Measurements from ENCODE around the gene ZNF697. TPM values are rescaled to one million over a fixed set of nuclear protein-coding genes. Genes with fewer than 3 reads are reported as not detected.
A peak's percentile ranks its signal among the peaks of the same experiment; 100 is the strongest.
"Not testable (repeated sequence)": the region's sequence is repeated elsewhere in the genome, so short reads cannot be mapped to it uniquely, and the experiment has no call there.

Gene ZNF697
- total RNA-seq, 6 experiments from 2014 or later: 7.5 to 8.5 (median 8.1) TPM

DNA sequence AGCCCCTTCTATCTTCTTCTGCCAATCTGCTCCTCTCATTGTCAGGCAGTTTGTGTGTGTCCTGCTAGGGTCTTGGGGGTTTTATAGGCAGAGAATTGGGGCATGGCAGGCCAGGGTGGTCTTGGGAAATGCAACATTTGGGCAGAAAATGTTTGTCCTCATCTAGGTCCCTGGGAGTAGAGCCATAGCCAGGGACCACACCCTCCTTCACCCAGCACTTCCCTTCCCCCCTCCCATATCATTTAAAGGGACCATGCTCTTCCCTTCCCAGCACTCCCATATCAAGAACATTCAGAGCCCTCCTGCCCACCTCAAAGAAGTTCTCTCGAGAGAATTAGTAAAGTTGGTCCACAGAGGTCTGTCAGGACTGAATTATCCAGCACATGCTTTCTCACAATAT, 41.7 kb downstream of the ZNF697 start:
- no peaks in the 10 kb centered on the region for H3K36me3 Mint-ChIP-seq (ENCODE audit: low read depth)
- H3K4me1 Mint-ChIP-seq (ENCODE audit: low read depth): peaks cover 22% of the 10 kb centered on the region

DNA sequence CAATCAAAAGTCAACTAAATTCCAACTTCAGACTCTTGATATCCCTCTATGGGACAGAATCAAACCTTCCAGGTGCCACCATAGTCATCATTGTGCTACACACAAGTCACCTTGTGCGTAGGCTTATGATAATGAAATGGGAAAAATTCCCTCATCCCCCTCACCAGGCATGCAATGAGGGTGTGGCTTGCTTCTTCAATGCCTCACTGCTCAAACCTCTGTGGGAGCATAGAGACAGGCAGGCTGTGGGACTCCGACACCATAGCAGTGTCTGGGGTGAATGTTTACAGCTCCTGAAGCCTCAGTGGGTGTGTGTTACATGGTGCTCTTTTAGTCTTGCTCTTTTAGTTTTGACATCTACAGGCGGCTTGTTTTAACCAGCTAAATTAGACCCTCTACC, 42.4 kb downstream of the ZNF697 start:
- Mint-ChIP-seq H3K4me3 (no peak overlapping the region), H3K36me3 (ENCODE audit: low read depth) (no peaks in the 10 kb centered on the region), H3K27ac (no peak overlapping the region), H3K9me3 (no peaks in the 10 kb centered on the region), H3K27me3 (ENCODE audit: insufficient read depth) (no peaks in the 10 kb centered on the region; the same call in 1 of the 2 replicates), H3K4me1 (ENCODE audit: low read depth) (peaks cover 22% of the 10 kb centered on the region)
- TF ChIP-seq, protein P1, sequence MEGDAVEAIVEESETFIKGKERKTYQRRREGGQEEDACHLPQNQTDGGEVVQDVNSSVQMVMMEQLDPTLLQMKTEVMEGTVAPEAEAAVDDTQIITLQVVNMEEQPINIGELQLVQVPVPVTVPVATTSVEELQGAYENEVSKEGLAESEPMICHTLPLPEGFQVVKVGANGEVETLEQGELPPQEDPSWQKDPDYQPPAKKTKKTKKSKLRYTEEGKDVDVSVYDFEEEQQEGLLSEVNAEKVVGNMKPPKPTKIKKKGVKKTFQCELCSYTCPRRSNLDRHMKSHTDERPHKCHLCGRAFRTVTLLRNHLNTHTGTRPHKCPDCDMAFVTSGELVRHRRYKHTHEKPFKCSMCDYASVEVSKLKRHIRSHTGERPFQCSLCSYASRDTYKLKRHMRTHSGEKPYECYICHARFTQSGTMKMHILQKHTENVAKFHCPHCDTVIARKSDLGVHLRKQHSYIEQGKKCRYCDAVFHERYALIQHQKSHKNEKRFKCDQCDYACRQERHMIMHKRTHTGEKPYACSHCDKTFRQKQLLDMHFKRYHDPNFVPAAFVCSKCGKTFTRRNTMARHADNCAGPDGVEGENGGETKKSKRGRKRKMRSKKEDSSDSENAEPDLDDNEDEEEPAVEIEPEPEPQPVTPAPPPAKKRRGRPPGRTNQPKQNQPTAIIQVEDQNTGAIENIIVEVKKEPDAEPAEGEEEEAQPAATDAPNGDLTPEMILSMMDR (IDR thresholded peaks at IDR 0.05): no peak
- DNase-seq: no peak

More for the DNA sequence above, 41.7 kb downstream of the ZNF697 start:
- H3K9me3 Mint-ChIP-seq: no peaks in the 10 kb centered on the region
- DNase-seq: no peak
- no peak overlapping the region for H3K27ac Mint-ChIP-seq
- H3K4me3 Mint-ChIP-seq: no peak overlapping the region
- TF ChIP-seq, protein P1 (IDR thresholded peaks at IDR 0.05): no peak
- no peaks in the 10 kb centered on the region; the same call in 1 of the 2 replicates for H3K27me3 Mint-ChIP-seq (ENCODE audit: insufficient read depth)

DNA sequence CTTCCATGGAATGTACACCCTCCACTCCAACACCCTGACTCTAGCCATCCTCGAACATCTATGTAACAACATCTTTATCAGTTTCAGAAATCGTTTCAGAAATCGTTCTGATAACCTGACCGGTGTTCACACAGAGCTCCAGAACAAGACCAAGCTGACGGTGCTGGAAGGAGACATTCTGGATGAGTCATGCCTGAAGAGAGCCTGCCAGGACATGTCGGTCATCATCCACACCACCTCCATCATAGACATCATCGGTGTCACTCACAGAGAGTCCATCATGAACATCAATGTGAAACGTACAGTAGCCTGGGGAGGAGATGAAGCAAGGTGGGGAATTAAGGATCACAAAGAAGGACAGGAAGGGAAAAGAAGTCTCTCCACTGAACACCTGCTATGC, 43.0 kb downstream of the ZNF697 start:
- H3K36me3 Mint-ChIP-seq (ENCODE audit: low read depth); DNase-seq; H3K9me3 Mint-ChIP-seq; H3K27me3 Mint-ChIP-seq (ENCODE audit: insufficient read depth); H3K4me3 Mint-ChIP-seq; H3K27ac Mint-ChIP-seq: not testable (repeated sequence)
- H3K4me1 Mint-ChIP-seq (ENCODE audit: low read depth): peaks cover 22% of the 10 kb centered on the region

DNA sequence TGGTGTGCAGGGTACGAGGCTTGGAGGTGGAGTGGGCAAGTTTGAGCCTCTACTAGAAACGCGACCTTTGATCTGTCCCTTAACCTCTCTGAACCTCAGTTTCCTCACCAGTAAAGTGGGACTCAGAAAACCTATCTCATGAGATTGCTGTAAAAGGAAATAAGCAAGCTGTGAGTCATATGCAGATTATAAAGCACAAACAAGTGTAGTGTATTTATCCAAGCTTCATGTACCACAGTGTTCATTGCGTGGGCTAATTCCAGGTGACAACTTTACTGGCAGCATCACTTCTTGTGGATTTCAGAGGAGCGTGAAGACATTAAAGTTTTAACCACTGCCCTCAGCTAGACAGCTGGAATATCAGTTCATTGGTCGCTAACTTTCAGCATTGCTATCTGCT, 44.4 kb downstream of the ZNF697 start:
- Mint-ChIP-seq H3K27ac (no peak overlapping the region), H3K27me3 (ENCODE audit: insufficient read depth) (no peaks in the 10 kb centered on the region; the same call in 1 of the 2 replicates), H3K36me3 (ENCODE audit: low read depth) (no peaks in the 10 kb centered on the region), H3K9me3 (no peaks in the 10 kb centered on the region), H3K4me3 (no peak overlapping the region), H3K4me1 (ENCODE audit: low read depth) (peaks cover 22% of the 10 kb centered on the region)
- TF ChIP-seq, protein P1 (IDR thresholded peaks at IDR 0.05): no peak
- peak; percentile 9 for DNase-seq

DNA sequence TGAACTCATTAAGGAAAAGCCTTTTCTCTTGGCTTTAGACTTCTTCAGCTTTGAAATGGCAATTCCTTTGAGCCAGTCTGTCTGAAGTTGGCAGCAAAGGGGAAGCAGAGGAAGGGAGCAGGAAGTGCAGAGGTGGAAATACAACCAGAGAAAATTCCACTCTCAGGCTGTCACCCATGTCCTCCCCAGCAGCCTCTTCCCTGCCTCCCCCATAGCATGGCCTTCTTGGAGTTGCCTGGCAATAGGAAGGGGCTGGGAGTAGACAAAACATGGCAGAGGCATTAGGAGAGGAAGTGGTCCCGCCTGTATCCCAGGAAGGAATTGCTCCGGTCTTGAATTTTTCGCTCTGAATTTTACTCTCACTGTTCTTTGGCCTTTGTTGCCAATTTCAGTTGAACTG, 44.8 kb downstream of the ZNF697 start:
- H3K9me3 Mint-ChIP-seq; H3K27me3 Mint-ChIP-seq (ENCODE audit: insufficient read depth); DNase-seq; H3K36me3 Mint-ChIP-seq (ENCODE audit: low read depth); H3K27ac Mint-ChIP-seq; H3K4me3 Mint-ChIP-seq: not testable (repeated sequence)
- H3K4me1 Mint-ChIP-seq (ENCODE audit: low read depth): peaks cover 22% of the 10 kb centered on the region

DNA sequence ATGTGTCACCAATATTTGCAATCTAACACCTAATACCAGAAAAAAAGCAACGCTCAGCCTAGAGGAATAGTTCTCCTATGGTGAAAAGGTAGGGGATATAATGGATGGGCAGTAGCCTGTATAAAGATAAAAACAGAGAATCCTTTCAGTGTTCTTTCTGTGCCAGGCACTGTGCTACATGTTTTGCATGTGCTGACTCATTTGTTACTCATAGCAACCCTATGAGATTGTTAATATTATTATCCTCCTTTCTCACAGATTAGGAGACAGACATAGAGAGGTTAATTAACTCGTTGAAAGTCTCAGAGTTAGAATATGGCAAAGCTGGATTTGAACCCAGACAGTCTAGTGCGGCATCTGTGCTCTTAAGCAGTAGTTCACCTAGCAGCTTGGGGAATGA, 45.3 kb downstream of the ZNF697 start:
- peaks cover 22% of the 10 kb centered on the region for H3K4me1 Mint-ChIP-seq (ENCODE audit: low read depth)
- not testable (repeated sequence) for H3K27ac Mint-ChIP-seq; H3K27me3 Mint-ChIP-seq (ENCODE audit: insufficient read depth)

DNA sequence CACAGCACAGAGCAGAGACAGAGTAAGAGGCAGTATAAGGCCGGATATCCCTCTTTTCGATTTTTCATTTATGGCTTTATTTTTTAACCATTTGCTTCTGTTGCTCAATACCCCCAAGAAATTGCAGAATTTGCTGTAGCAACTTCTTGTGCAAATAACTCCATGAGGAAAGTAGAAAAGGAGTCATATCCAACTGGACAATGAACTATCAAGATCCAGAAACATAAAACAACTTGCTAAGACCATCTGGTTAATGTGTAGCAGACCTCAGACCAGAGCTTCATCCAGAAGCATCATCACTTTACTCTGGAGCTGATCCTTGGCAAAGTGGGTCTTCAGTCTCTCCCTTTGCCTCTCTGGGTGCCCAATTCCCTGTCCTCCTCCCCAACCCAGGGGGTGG, 45.9 kb downstream of the ZNF697 start:
- no peak overlapping the region for H3K4me3 Mint-ChIP-seq
- H3K27ac Mint-ChIP-seq: no peak overlapping the region
- peaks cover 22% of the 10 kb centered on the region for H3K4me1 Mint-ChIP-seq (ENCODE audit: low read depth)
- DNase-seq: no peak
- no peaks in the 10 kb centered on the region for H3K9me3 Mint-ChIP-seq
- H3K27me3 Mint-ChIP-seq (ENCODE audit: insufficient read depth): no peaks in the 10 kb centered on the region; the same call in 1 of the 2 replicates
- H3K36me3 Mint-ChIP-seq (ENCODE audit: low read depth): no peaks in the 10 kb centered on the region
- TF ChIP-seq, protein P1 (IDR thresholded peaks at IDR 0.05): no peak

More for the DNA sequence above, 45.3 kb downstream of the ZNF697 start:
- H3K4me3 Mint-ChIP-seq; H3K9me3 Mint-ChIP-seq; H3K36me3 Mint-ChIP-seq (ENCODE audit: low read depth); DNase-seq: not testable (repeated sequence)

Data from HFFc6 (cell line).